ENCODE measurements around the gene AGTPBP1. TPM values are rescaled to one million over a fixed set of nuclear protein-coding genes. Genes with fewer than 3 reads are reported as not detected.

AGTPBP1 gene
- total and polyA plus RNA-seq, 2 experiments from 2014 or later: 31.4 to 58.0 TPM

GRCh38 chr9:85547599-85547998 is 194.2 kb downstream of the AGTPBP1 start:
- Histone ChIP-seq H3K27ac (ENCODE audit: low read depth) (no peak overlapping the region), H3K9me2 (ENCODE audit: insufficient read depth) (no peaks in the 10 kb centered on the region), H3K79me2 (replicated peaks; ENCODE audit: insufficient read depth) (no peaks in the 10 kb centered on the region), H3K36me3 (ENCODE audit: insufficient read depth) (no peaks in the 10 kb centered on the region), H2AFZ (no peak overlapping the region), H3F3A (replicated peaks; ENCODE audit: low read depth) (no peaks in the 10 kb centered on the region), H3K4me1 (ENCODE audit: insufficient read depth) (peaks cover 9% of the 10 kb centered on the region; the same call in 1 of the 2 replicates), H4K20me1 (replicated peaks; ENCODE audit: insufficient read depth) (no peaks in the 10 kb centered on the region), H3K27me3 (ENCODE audit: insufficient read depth) (no peaks in the 10 kb centered on the region), H3K4me3 (no peak overlapping the region), H3K4me2 (no peak overlapping the region)
- ATAC-seq (no peak), DNase-seq (ENCODE audit: low spot score) (no peak)
- no peaks in the 10 kb centered on the region for H3K9me3 Mint-ChIP-seq
- TF ChIP-seq CTCF (conservative IDR thresholded peaks at IDR 0.05; ENCODE audit: low read depth in 2 of 2) (no peak), ZNF462 (CRISPR knock-in tag; IDR thresholded peaks at IDR 0.05) (no peak), ZNF114 (CRISPR knock-in tag; IDR thresholded peaks at IDR 0.05) (no peak), CREB1 (CRISPR knock-in tag; IDR thresholded peaks at IDR 0.05; ENCODE audit: low read depth) (no peak), ETS1 (IDR thresholded peaks at IDR 0.05) (no peak), STAT1 (IDR thresholded peaks at IDR 0.05; ENCODE audit: unreplicated experiment) (no peak), ZNF331 (CRISPR knock-in tag; IDR thresholded peaks at IDR 0.05; ENCODE audit: low read depth) (no peak), NANOG (IDR thresholded peaks at IDR 0.05; ENCODE audit: borderline replicate concordance) (no peak), REST (IDR thresholded peaks at IDR 0.05; ENCODE audit: unreplicated experiment) (no peak), POLR2AphosphoS5 (IDR thresholded peaks at IDR 0.05; ENCODE audit: low read depth) (no peak), JUNB (IDR thresholded peaks at IDR 0.05; ENCODE audit: unreplicated experiment) (no peak), EZH2 (IDR thresholded peaks at IDR 0.05; ENCODE audit: low read depth, unreplicated experiment) (no peak), EZH2phosphoT487 (IDR thresholded peaks at IDR 0.05; ENCODE audit: unreplicated experiment) (no peak)
- H3K4me1 Mint-ChIP-seq: peaks cover 12% of the 10 kb centered on the region
- no peak overlapping the region for H3K4me3 Mint-ChIP-seq
- H3K36me3 Mint-ChIP-seq (ENCODE audit: low read depth): no peaks in the 10 kb centered on the region
- no peaks in the 10 kb centered on the region for H3K27me3 Mint-ChIP-seq (ENCODE audit: insufficient read depth, low read depth, poor library complexity)
- no peak overlapping the region for H3K27ac Mint-ChIP-seq
